ENCODE measurements around the gene ATF7. TPM values are rescaled to one million over a fixed set of nuclear protein-coding genes. Genes with fewer than 3 reads are reported as not detected.
"Not testable (repeated sequence)": the region's sequence is repeated elsewhere in the genome, so short reads cannot be mapped to it uniquely, and the experiment has no call there.

Gene ATF7
- total RNA-seq, 2 experiments from 2014 or later: 19.3 to 20.7 TPM

- intact Hi-C loops (cut with micrococcal nuclease): loop anchor here (1.0 to 2.0 kb wide), 3 partner anchors 17 to 65 kb away; partner anchors contain the start of gene ATF7
- peaks cover 54% of the 10 kb centered on the region for H3K4me1 Mint-ChIP-seq (ENCODE audit: low read depth)
- peaks cover 5% of the 10 kb centered on the region for H3K36me3 Mint-ChIP-seq
- peak overlapping the region; percentile 75 for H3K27ac Mint-ChIP-seq
- no peak for DNase-seq
- no peaks in the 10 kb centered on the region for H3K9me3 Mint-ChIP-seq
- H3K27me3 Mint-ChIP-seq: no peaks in the 10 kb centered on the region
- CTCF ChIA-PET: interaction anchor here (0.6 to 1.7 kb wide), 4 partner anchors 10 to 182 kb away, joined by 3 to 6 read pairs (median 4); partner anchors contain the start of gene ATP5MC2
- POLR2A ChIA-PET: interaction anchor here (0.7 kb wide), 1 partner anchor 11 kb away, joined by 4 read pairs; no protein-coding TSS in a partner anchor
- no peak overlapping the region for H3K4me3 Mint-ChIP-seq
Measured at GRCh38 chr12:53561590-53561953, 64.6 kb downstream of the ATF7 start.

- Mint-ChIP-seq H3K9me3 (no peaks in the 10 kb centered on the region), H3K36me3 (peaks cover 5% of the 10 kb centered on the region), H3K4me1 (ENCODE audit: low read depth) (peaks cover 52% of the 10 kb centered on the region), H3K27ac (peak overlapping the region; percentile 75), H3K27me3 (no peaks in the 10 kb centered on the region), H3K4me3 (no peak overlapping the region)
- intact Hi-C loops (cut with micrococcal nuclease): loop anchor here (1.0 to 2.0 kb wide), 3 partner anchors 17 to 66 kb away; partner anchors contain the start of gene ATF7
- DNase-seq: no peak
- ChIA-PET POLR2A (no interaction called here), CTCF (interaction anchor here (0.6 to 1.3 kb wide), 4 partner anchors 17 to 274 kb away, joined by 3 to 6 read pairs (median 4); partner anchors contain the start of gene ATP5MC2)
Measured at GRCh38 chr12:53560912-53561589, 65.1 kb downstream of the ATF7 start.

- peaks cover 48% of the 10 kb centered on the region for H3K4me1 Mint-ChIP-seq (ENCODE audit: low read depth)
- no peaks in the 10 kb centered on the region for H3K27me3 Mint-ChIP-seq
- H3K9me3 Mint-ChIP-seq: no peaks in the 10 kb centered on the region
- DNase-seq: no peak
- H3K36me3 Mint-ChIP-seq: peaks cover 5% of the 10 kb centered on the region
- intact Hi-C loops (cut with micrococcal nuclease): loop anchor here (2.0 kb wide), 1 partner anchor 66 kb away; the partner anchor contains the start of gene ATF7
- POLR2A ChIA-PET: no interaction called here
- CTCF ChIA-PET: interaction anchor here (1.0 kb wide), 1 partner anchor 17 kb away, joined by 3 read pairs; no protein-coding TSS in a partner anchor
- no peak overlapping the region for H3K27ac Mint-ChIP-seq
- no peak overlapping the region for H3K4me3 Mint-ChIP-seq
Measured at GRCh38 chr12:53560351-53560750, 65.8 kb downstream of the ATF7 start.

- H3K4me1 Mint-ChIP-seq (ENCODE audit: low read depth): peaks cover 36% of the 10 kb centered on the region
- DNase-seq: no peak
- POLR2A ChIA-PET: interaction anchor here (0.6 kb wide), 1 partner anchor 75 kb away, joined by 3 read pairs; no protein-coding TSS in a partner anchor
- H3K36me3 Mint-ChIP-seq: peaks cover 5% of the 10 kb centered on the region
- H3K27ac Mint-ChIP-seq: no peak overlapping the region
- CTCF ChIA-PET: interaction anchor here (2.5 kb wide), 1 partner anchor 15 kb away, joined by 10 read pairs; no protein-coding TSS in a partner anchor
- intact Hi-C loops (cut with micrococcal nuclease): no loop called here
- H3K4me3 Mint-ChIP-seq: no peak overlapping the region
- H3K9me3 Mint-ChIP-seq: no peaks in the 10 kb centered on the region
- no peaks in the 10 kb centered on the region for H3K27me3 Mint-ChIP-seq
Measured at GRCh38 chr12:53558631-53559030, 67.6 kb downstream of the ATF7 start.

- Mint-ChIP-seq H3K27ac (no peak overlapping the region), H3K4me1 (ENCODE audit: low read depth) (peaks cover 4% of the 10 kb centered on the region), H3K9me3 (no peaks in the 10 kb centered on the region), H3K4me3 (no peak overlapping the region), H3K27me3 (no peaks in the 10 kb centered on the region), H3K36me3 (peaks cover 5% of the 10 kb centered on the region)
- intact Hi-C loops (cut with micrococcal nuclease): no loop called here
- ChIA-PET CTCF (interaction anchor here (0.7 to 1.8 kb wide), 3 partner anchors 9 to 123 kb away, joined by 3 to 8 read pairs (median 7); partner anchors contain the start of gene ATP5MC2), POLR2A (interaction anchor here (0.9 kb wide), 1 partner anchor 10 kb away, joined by 3 read pairs; no protein-coding TSS in a partner anchor)
- DNase-seq: no peak
Measured at GRCh38 chr12:53552361-53553327, 73.5 kb downstream of the ATF7 start.

GRCh38 chr12:53551889-53552291, 74.3 kb downstream of the ATF7 start:
- intact Hi-C loops (cut with micrococcal nuclease): no loop called here
- no peak overlapping the region for H3K27ac Mint-ChIP-seq
- peaks cover 4% of the 10 kb centered on the region for H3K4me1 Mint-ChIP-seq (ENCODE audit: low read depth)
- ChIA-PET CTCF (interaction anchor here (0.7 to 1.8 kb wide), 3 partner anchors 9 to 124 kb away, joined by 3 to 8 read pairs (median 7); partner anchors contain the start of gene ATP5MC2), POLR2A (no interaction called here)
- peaks cover 5% of the 10 kb centered on the region for H3K36me3 Mint-ChIP-seq
- no peaks in the 10 kb centered on the region for H3K27me3 Mint-ChIP-seq
- no peaks in the 10 kb centered on the region for H3K9me3 Mint-ChIP-seq
- no peak for DNase-seq
- H3K4me3 Mint-ChIP-seq: no peak overlapping the region

GRCh38 chr12:53550595-53550994, 75.6 kb downstream of the ATF7 start:
- no peaks in the 10 kb centered on the region for H3K9me3 Mint-ChIP-seq
- H3K4me3 Mint-ChIP-seq: no peak overlapping the region
- POLR2A ChIA-PET: no interaction called here
- CTCF ChIA-PET: interaction anchor here (1.1 to 1.8 kb wide), 2 partner anchors 125 to 130 kb away, joined by 5 to 7 read pairs; partner anchors contain the start of gene ATP5MC2
- peaks cover 4% of the 10 kb centered on the region for H3K4me1 Mint-ChIP-seq (ENCODE audit: low read depth)
- DNase-seq: no peak
- H3K36me3 Mint-ChIP-seq: peaks cover 5% of the 10 kb centered on the region
- H3K27me3 Mint-ChIP-seq: no peaks in the 10 kb centered on the region
- intact Hi-C loops (cut with micrococcal nuclease): no loop called here
- H3K27ac Mint-ChIP-seq: no peak overlapping the region

GRCh38 chr12:53550131-53550530, 76.1 kb downstream of the ATF7 start:
- POLR2A ChIA-PET; intact Hi-C loops (cut with micrococcal nuclease); H3K4me1 Mint-ChIP-seq (ENCODE audit: low read depth); H3K9me3 Mint-ChIP-seq; H3K27ac Mint-ChIP-seq; H3K4me3 Mint-ChIP-seq; DNase-seq; H3K27me3 Mint-ChIP-seq; H3K36me3 Mint-ChIP-seq: not testable (repeated sequence)
- CTCF ChIA-PET: interaction anchor here (1.1 kb wide), 1 partner anchor 129 kb away, joined by 5 read pairs; no protein-coding TSS in a partner anchor

- H3K27me3 Mint-ChIP-seq; H3K9me3 Mint-ChIP-seq; H3K36me3 Mint-ChIP-seq; H3K27ac Mint-ChIP-seq; intact Hi-C loops (cut with micrococcal nuclease); H3K4me3 Mint-ChIP-seq; DNase-seq: not testable (repeated sequence)
- H3K4me1 Mint-ChIP-seq (ENCODE audit: low read depth): peaks cover 14% of the 10 kb centered on the region
- POLR2A ChIA-PET: interaction anchor here (1.1 kb wide), 1 partner anchor 128 kb away, joined by 3 read pairs; no protein-coding TSS in a partner anchor
- CTCF ChIA-PET: interaction anchor here (0.9 kb wide), 1 partner anchor 127 kb away, joined by 3 read pairs; the partner anchor contains the start of gene ATP5MC2
Measured at GRCh38 chr12:53548354-53548753, 77.8 kb downstream of the ATF7 start.

- DNase-seq: peak; percentile 73
- Mint-ChIP-seq H3K9me3 (no peaks in the 10 kb centered on the region), H3K27me3 (no peaks in the 10 kb centered on the region), H3K4me3 (no peak overlapping the region), H3K27ac (peak overlapping the region; percentile 66), H3K4me1 (ENCODE audit: low read depth) (peaks cover 11% of the 10 kb centered on the region), H3K36me3 (peaks cover 13% of the 10 kb centered on the region)
- CTCF ChIA-PET: interaction anchor here (0.5 to 6.0 kb wide), 46 partner anchors 9 to 276 kb away, joined by 3 to 132 read pairs (median 4); partner anchors contain the start of genes AAAS, ATF7, ATP5MC2 and TARBP2
- intact Hi-C loops (cut with micrococcal nuclease): loop anchor here (1.0 to 5.0 kb wide), 5 partner anchors 18 to 203 kb away; partner anchors contain the start of genes ATF7 and ATP5MC2
- POLR2A ChIA-PET: interaction anchor here (0.6 to 2.1 kb wide), 4 partner anchors 10 to 200 kb away, joined by 3 to 7 read pairs (median 3); partner anchors contain the start of gene ATP5MC2
Measured at GRCh38 chr12:53543539-53543938, 82.6 kb downstream of the ATF7 start.

GRCh38 chr12:53539526-53539925, 86.7 kb downstream of the ATF7 start:
- POLR2A ChIA-PET: interaction anchor here (0.7 kb wide), 1 partner anchor 136 kb away, joined by 3 read pairs; the partner anchor contains the start of gene ATP5MC2
- CTCF ChIA-PET: interaction anchor here (1.4 to 1.7 kb wide), 2 partner anchors 31 to 207 kb away, joined by 5 to 6 read pairs; no protein-coding TSS in a partner anchor
- intact Hi-C loops (cut with micrococcal nuclease): no loop called here
- no peak overlapping the region for H3K4me3 Mint-ChIP-seq
- no peak for DNase-seq
- H3K4me1 Mint-ChIP-seq (ENCODE audit: low read depth): peaks cover 11% of the 10 kb centered on the region
- no peaks in the 10 kb centered on the region for H3K9me3 Mint-ChIP-seq
- H3K27ac Mint-ChIP-seq: no peak overlapping the region
- peaks cover 21% of the 10 kb centered on the region for H3K36me3 Mint-ChIP-seq
- no peaks in the 10 kb centered on the region for H3K27me3 Mint-ChIP-seq

Data from activated CD4-positive, alpha-beta memory T cell treated with anti-CD3 and anti-CD28 coated beads for 36 hours (primary cell).